Astrocyte of the hippocampus (primary cell): ENCODE results near the gene CCNQ.

Experiments used
- DNase-seq: peaks from one replicate; pipeline ENCODE4 v3.0.0; 2011; ENCODE audit warnings: low read depth, low spot score

CCNQ gene

GRCh38 chrX:153596981-153597750 lies 1.8 kb downstream of the CCNQ start:
- DNase-seq = no peak

- DNase-seq = no peak
Measured at GRCh38 chrX:153595859-153596857, 2.8 kb downstream of the CCNQ start.

DNA sequence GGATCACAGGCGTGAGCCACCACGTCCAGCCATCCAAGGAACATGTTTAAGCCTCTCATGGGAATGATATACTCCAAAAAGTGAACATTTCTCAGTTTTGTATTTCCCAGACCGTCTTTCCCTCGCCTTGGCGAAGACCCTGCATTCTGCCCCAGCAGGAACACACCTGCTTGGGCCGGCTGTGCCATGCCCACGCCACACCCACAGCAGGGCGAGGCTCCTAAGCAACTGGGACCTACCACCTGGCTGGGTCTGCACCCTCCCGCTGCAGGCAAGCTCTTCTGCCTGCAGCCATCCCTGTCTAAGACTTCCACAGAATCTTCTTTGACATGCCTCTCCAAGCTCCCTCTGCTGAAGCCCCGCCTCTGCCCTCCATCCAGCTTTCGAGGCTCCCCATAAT lies 3.6 kb downstream of the CCNQ start:
- DNase-seq = no peak

DNA sequence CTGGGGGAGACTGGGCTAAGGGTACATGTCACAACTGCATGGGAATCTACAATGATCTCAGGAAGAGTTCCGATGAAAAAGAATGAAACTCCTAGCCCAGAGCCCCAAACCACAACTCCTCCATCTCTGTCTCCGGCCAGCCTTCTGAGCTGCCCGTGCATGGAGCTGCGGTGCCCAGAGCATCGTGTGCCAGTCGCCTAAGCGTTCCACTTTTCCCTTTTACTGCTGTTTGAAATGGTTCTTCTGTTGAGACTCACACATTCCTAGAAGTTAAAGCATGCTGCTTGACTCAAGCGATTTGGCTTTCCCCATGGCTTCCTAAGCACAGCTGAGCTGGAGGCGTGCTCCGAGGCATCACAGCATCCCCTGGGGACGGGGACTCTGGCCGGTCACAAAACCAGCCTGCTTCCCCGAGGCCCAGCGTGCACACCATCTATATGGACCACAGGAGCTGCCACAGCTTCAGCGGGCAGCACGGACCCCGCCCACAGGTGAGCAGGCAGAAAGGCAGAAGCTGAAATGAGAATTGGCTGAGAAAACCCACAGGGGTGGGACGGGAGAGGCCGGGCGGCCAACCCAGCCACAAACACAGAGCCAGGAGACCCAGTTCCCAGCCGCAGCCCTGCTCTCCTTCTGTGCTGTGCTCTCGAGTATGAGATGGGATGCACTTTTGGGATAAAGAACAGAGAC lies 5.0 kb downstream of the CCNQ start:
- no peak for DNase-seq

GRCh38 chrX:153592966-153593688 lies 5.8 kb downstream of the CCNQ start:
- no peak for DNase-seq

GRCh38 chrX:153592091-153592833 lies 6.7 kb downstream of the CCNQ start:
- no peak for DNase-seq

- no peak for DNase-seq
Measured at GRCh38 chrX:153590961-153591956, 7.7 kb downstream of the CCNQ start.

DNA sequence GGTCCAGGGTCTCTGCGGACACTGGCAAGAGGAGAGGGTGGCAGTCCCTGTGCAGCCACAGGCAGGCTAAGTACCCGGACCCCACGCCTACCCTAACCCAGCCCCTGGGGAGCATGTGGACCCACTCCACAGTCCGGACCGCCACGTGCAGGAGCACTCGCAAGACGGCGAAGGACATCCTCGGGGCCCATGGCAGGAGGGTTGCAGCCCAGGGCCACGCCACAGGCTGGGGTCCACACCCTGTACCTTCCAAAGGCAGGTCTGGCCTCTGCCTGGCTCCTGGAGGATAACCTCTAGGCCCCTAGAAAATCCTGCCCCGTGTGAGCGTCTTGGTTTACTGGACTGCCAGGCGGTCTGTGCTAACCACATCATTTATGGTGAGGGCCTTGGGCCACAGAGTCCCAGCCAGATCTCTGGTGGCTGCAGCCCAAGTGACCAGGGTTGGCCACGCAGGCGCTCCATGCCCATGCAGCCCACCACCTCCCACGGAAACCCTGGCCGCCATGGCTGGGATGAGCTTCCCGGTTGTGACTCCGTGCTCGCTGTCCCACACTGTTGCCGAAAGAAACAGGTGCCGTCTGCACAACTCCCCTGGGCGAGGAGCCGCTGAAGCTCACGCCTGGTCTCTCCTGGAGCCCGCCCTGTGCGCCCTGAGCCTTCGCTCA lies 10.0 kb downstream of the CCNQ start:
- DNase-seq = no peak

GRCh38 chrX:153588021-153588781 lies 10.7 kb downstream of the CCNQ start:
- DNase-seq = no peak

- DNase-seq = no peak
Measured at GRCh38 chrX:153587342-153587741, 11.6 kb downstream of the CCNQ start.

GRCh38 chrX:153585827-153586226 lies 13.1 kb downstream of the CCNQ start:
- DNase-seq = no peak

DNA sequence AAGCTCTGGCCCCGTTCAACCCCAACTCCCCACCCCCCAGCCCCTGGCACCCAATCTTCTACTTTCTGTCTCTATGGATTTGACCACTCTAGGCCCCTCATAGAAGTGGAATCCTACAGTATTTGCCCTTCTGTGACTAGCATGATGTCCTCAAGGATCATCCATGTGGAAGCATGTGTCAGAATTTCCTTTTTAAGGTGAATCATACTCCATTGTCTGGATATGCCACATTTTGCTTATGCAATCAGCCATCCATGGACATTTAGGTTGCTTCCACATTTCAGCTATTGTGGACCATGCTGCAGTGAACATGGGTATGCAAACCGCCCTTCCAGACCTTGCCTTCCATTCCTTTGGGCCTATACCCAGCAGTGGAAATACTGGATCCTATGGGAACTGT lies 15.5 kb downstream of the CCNQ start:
- no peak for DNase-seq

DNA sequence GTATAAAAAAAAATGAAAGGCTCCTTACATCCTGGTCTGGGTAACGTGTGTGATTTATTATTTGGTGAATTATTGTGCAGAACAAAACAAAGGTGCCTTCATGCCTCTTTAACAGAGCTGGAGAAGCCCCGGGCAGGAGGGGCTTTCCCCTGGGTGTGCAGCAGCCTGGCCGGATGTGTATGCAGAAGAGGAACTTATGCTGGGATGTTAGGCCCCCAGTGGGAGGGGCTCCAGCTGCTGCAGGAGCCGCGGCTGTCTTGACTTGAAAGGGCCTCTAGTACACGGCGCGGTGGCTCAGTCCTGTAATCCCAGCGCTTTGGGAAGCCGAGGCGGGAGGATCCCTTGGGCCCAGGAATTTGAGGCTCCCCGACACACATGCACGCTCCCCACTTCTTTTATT lies 16.0 kb downstream of the CCNQ start:
- DNase-seq = peak; percentile 28

GRCh38 chrX:153580700-153581386 lies 18.1 kb downstream of the CCNQ start:
- DNase-seq = no peak

DNA sequence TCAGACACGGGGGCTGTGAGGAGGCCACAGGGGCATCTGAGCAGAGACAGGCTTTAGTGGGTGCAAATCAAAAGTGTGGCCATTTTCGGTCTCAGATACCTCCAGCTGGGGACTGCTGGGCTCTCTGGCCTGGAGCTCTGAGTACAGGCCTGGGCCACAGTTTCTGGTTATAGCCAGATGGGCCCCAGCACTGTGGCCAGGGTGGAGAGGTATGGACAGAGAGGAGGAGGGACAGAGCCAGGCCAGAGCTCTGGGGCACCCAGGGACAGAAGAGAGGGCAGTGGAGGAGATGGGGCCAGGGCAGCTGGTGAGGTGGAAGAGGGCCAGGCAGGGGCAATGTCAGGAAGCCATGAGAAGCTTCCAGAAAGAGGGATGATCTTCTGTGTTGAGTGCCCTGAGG lies 20.1 kb downstream of the CCNQ start:
- DNase-seq = no peak

DNA sequence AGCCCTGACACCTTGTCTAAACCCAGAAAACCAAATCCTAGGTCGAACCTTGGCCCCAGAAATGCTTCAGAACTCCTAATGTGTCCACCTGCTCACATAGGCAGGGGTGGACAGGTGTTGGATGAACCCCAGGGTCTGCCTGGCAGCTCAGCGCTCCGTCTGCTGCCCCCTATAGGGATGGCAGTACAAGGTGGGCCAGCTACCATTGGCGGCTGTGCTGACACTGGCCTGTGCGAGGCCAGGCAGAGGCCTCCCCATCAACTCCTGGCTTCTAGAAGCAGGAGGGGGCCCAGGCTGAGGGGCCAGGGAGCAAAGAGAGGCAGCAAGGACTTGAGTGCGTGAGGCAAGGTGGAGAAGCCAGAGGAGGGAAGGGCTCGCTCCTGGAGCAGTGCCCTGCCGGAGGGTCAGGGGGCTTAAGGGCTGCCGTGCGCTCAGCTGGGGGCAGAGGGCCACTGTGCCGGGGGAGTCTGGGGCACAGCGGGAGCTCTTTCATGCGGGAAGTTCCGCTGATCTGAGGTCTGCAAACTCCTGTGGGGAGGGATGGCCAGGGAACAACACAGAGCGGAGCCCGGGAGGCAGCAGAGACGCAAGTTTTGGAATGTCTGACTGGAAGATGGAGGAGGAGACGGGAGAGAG lies 20.6 kb downstream of the CCNQ start:
- DNase-seq = no peak

- no peak for DNase-seq
Measured at GRCh38 chrX:153576961-153577360, 22.0 kb downstream of the CCNQ start.
